Cardiac fibroblast (primary cell): Measurements from ENCODE around the gene OSBPL10.

Experiments
- DNase-seq, 2 donors: peaks; one replicate each; pipeline versions ENCODE4 v3.0.0 to v3.0.0-alpha.2; 2010; ENCODE audit warnings: low read depth in 2 of 2
- H3K4me3 ChIP-seq, 2 donors: replicated peaks in 1 of 2; 1 replicate in 1 of 2; 2 replicates in 1 of 2; pipeline ENCODE4 v1.5.1; 2011; ENCODE audit warnings: low read depth in 2 of 2, low read length in 2 of 2, mild to moderate bottlenecking in 2 of 2, moderate library complexity in 1 of 2
- TF ChIP-seq, protein P1 (sequence below): IDR thresholded peaks from one replicate; pipeline ENCODE4 v1.5.1; 2011; ENCODE audit warnings: low read depth, mild to moderate bottlenecking, low read length, inconsistent platforms

The OSBPL10 gene

DNA sequence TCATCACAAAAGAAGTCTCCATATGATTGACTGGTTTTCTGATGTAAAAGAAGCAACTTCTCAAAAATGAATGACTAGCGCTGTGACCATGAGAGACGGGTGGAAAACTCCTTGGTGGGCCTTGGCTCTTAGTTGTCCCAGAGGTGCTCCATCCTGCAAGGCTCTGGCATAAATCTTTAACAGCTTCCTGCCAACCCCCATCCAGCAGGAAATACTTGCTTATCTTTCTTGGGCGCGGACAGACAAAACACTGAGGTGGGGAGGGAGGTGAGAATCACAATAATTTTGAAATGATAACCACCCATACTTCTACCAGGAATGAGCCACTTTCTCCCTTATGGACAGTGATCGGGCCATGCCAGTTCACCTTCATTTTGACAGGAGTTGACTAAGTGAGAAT, 319.8 kb downstream of the OSBPL10 start:
- H3K4me3 ChIP-seq = no peak overlapping the region
- DNase-seq = no peak
- TF ChIP-seq, protein P1, sequence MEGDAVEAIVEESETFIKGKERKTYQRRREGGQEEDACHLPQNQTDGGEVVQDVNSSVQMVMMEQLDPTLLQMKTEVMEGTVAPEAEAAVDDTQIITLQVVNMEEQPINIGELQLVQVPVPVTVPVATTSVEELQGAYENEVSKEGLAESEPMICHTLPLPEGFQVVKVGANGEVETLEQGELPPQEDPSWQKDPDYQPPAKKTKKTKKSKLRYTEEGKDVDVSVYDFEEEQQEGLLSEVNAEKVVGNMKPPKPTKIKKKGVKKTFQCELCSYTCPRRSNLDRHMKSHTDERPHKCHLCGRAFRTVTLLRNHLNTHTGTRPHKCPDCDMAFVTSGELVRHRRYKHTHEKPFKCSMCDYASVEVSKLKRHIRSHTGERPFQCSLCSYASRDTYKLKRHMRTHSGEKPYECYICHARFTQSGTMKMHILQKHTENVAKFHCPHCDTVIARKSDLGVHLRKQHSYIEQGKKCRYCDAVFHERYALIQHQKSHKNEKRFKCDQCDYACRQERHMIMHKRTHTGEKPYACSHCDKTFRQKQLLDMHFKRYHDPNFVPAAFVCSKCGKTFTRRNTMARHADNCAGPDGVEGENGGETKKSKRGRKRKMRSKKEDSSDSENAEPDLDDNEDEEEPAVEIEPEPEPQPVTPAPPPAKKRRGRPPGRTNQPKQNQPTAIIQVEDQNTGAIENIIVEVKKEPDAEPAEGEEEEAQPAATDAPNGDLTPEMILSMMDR = no peak

DNA sequence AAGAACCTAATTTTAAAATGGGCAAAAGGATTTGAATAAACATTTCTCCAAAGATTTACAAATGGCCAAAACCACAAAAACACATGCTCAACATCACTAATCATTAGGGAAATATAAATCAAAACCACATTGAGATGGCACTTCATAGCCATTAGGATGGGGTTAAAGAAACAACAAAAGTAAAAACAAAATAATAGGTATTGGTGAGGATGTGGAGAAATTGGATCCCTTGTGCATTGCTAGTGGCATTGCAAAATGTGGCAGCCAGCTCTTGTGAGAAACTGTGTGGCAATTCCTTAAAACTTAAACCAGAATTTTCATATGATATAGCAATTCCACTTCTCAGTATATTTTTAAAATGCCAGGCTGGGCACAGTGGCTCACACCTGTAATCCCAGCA, 321.8 kb downstream of the OSBPL10 start:
- DNase-seq = no peak
- no peak overlapping the region for H3K4me3 ChIP-seq
- TF ChIP-seq, protein P1 = no peak

DNA sequence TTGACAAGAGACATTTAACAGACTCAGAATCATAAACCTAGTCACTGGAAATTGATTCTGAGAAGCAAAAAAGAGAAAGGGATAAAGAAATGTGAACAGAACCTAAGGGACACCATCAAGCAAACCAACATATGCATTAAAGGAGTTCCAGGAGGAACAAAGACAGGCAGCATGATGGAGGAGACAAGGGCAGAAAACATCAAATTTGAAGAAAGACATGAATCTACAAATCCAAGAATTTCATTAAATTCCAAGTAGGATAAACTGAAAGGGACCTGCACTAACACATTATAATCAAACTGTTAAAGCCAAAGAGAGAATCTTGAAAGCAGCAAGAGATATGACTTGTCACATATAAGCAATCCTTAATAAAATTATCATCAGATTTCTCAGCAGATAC, 326.1 kb downstream of the OSBPL10 start:
- no peak overlapping the region for H3K4me3 ChIP-seq
- TF ChIP-seq, protein P1 = no peak
- DNase-seq = no peak

DNA sequence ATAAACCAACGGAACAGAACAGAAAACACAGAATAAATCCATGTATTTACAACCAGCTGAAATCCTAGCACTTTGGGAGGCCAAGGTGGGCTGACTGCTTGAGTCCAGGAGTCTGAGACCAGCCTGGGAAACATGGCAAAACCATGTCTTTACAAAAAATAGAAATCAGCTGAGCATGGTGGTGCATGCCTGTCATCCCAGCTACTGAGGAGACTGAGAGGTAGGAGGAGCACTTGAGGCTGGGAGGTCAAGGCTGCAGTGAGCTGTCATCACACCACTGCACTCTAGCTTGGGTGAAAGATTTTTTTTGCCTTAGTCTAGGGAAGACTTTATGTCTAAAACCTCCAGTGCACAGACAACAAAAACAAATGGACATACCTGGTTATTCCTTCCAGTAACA, 327.6 kb downstream of the OSBPL10 start:
- no peak overlapping the region for H3K4me3 ChIP-seq
- no peak for DNase-seq
- TF ChIP-seq, protein P1 = no peak

DNA sequence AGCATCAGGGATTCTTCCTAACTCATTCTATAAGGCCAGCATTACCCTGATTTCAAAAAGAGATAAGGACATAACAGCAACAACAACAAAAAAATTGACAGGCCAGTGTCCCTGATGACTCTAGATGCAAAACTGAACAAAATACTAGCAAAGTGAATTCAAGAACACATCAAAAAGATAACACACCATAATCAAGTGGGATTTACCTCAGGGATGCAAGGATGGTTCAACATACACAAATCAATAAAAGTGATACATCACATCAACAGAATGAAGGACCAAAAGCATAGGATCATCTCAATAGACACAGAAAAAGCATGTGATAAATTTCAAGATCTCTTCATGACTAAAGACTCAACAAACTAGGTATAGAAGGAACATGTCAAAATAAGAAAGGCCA, 328.8 kb downstream of the OSBPL10 start:
- H3K4me3 ChIP-seq = no peak overlapping the region
- DNase-seq = no peak
- TF ChIP-seq, protein P1 = no peak

DNA sequence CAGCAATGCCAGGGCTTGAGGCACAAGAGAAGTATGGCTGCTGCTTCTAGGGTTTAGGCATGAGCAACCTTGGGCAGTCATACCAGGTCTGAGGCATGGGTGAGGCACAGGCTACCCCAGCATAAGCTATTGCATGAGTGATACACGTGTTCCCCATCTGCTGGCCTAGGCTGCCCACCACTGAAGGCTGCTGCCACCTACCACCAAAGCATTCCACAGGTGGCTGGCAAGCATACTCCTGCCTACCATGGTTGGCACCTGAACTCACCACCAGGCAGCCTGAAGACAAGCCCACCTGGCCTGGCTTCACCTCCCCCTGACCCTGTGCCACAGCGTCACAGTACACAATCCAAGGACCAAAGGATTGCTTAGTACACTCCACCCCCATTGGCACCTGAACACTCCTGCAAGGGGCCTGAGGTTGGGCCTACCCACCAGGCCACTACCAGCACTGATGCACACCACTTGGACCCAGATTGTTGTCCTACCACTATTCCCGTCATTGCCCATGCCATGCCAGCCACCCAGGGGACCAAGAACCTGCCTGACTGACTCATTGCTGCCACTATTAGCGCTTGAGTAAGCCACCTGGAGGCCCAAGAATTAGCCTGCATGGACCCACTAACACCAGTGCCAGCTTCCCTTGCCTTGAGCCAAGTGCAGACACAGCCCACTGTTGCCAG, 332.6 kb downstream of the OSBPL10 start:
- TF ChIP-seq, protein P1 = no peak
- no peak overlapping the region for H3K4me3 ChIP-seq
- DNase-seq = no peak

DNA sequence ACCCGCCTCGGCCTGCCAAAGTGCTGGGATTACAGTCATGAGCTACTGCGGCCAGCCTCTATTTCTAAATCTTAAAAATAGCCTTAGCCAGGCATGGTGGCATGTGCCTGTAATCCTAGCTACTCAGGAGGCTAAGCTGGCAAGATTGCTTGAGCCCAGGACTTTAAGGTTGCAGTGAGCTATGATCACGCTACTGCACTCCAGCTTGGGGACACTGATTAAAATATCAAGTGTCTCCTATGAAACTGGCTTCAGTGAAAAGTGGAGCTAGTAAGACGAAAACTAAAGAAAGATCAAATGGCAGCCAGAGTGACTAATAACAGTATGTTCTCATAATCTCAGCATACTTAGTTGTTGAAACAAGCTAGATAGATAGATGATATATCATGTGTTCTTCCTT, 335.8 kb downstream of the OSBPL10 start:
- H3K4me3 ChIP-seq = no peak overlapping the region
- DNase-seq = peak in 1 of 2 donors; percentile 15
- TF ChIP-seq, protein P1 = no peak
